Lung (tissue), 12 donors: Measurements from ENCODE around the gene DPP6. TPM values are rescaled to one million over a fixed set of nuclear protein-coding genes. Genes with fewer than 3 reads are reported as not detected.

Experiments
- ATAC-seq: fragments of 200-7000 bp; cut with Tn5 transposase; one replicate; pipeline ENCODE4 v1.9.1; 2020; ENCODE audit warnings: moderate number of reproducible peaks; ENCODE audit not compliant: insufficient read depth, low FRiP score
- DNase-seq, 3 donors: peaks; one replicate each; pipeline ENCODE4 v3.0.0-alpha.2; 2013 to 2017
- H3K27ac ChIP-seq, 2 donors: one replicate each; pipeline ENCODE4 v1.5.1; 2013; ENCODE audit warnings: mild to moderate bottlenecking in 2 of 2, moderate library complexity in 2 of 2, control low read depth in 1 of 2, inconsistent platforms in 1 of 2, low read depth in 1 of 2, low read length in 1 of 2
- H3K27me3 ChIP-seq, 3 donors: one replicate each; pipeline ENCODE4 v1.5.1; 2013; ENCODE audit warnings: low read length in 2 of 3; ENCODE audit not compliant: control insufficient read depth in 3 of 3, insufficient read depth in 3 of 3
- H3K36me3 ChIP-seq, 4 donors: one replicate each; pipeline ENCODE4 v1.5.1; 2013; ENCODE audit warnings: low read length in 4 of 4, mild to moderate bottlenecking in 1 of 4, moderate library complexity in 1 of 4; ENCODE audit not compliant: control insufficient read depth in 4 of 4, insufficient read depth in 4 of 4
- H3K4me1 ChIP-seq, 5 donors: one replicate each; pipeline ENCODE4 v1.5.1; 2013; ENCODE audit warnings: low read length in 5 of 5, mild to moderate bottlenecking in 2 of 5, moderate library complexity in 1 of 5; ENCODE audit not compliant: control insufficient read depth in 5 of 5, insufficient read depth in 5 of 5
- H3K4me3 ChIP-seq: one replicate; pipeline ENCODE4 v1.5.1; 2013; ENCODE audit warnings: mild to moderate bottlenecking, control low read depth, moderate library complexity
- H3K9ac ChIP-seq, 2 donors: one replicate each; pipeline ENCODE4 v1.5.1; 2013; ENCODE audit warnings: low read length in 2 of 2, control low read depth in 1 of 2; ENCODE audit not compliant: insufficient read depth in 1 of 2
- H3K9me3 ChIP-seq, 4 donors: one replicate each; pipeline ENCODE4 v1.5.1; 2013; ENCODE audit warnings: low read length in 3 of 4, mild to moderate bottlenecking in 1 of 4, moderate library complexity in 1 of 4; ENCODE audit not compliant: control insufficient read depth in 4 of 4, insufficient read depth in 3 of 4
- CTCF ChIP-seq: IDR thresholded peaks from 2 replicates; pipeline ENCODE4 v1.5.1; 2012; ENCODE audit warnings: mild to moderate bottlenecking; ENCODE audit errors: control extremely low read depth, extremely low read depth
- WGBS, 2 donors: extraction: QIAGEN DNeasy Blood & Tissue Kit; methylation state at CpG; one replicate each; pipeline ENCODE4 v1.1.7; 2013; 5-methylcytosine and 5-hydroxymethylcytosine counted together
- polyA plus RNA-seq, 2 donors: library from polyadenylated mRNA; stranded (reverse); fragments of 200-250 nt; gene quantifications; one replicate each; pipeline ENCODE4 v1.2.1, GENCODE V29; 2013
- total RNA-seq, 2 donors: library from RNA; depleted of rRNA in 1 of 2; stranded (reverse); fragments of >200 nt in 1 of 2; gene quantifications; one replicate each; pipeline ENCODE4 v1.2.1, GENCODE V29; 2014 to 2021
- donor health status: control.
- donor health status: control.
- donor health status: Bipolar disorder and iron deficiency.
- donor health status: healthy.
- donor health status: DM: yes; HTN: yes; CAD: no.

DPP6 gene
- total and polyA plus RNA-seq, 4 donors = 0.08 to 1.3 (median 0.75) TPM

GRCh38 chr7:154903083-154903731, 851.0 kb downstream of the DPP6 start:
- Histone ChIP-seq H3K4me1 (no peaks in the 10 kb centered on the region), H3K27ac (no peak overlapping the region), H3K4me3 (no peak overlapping the region), H3K36me3 (no peaks in the 10 kb centered on the region), H3K9me3 (no peaks in the 10 kb centered on the region), H3K9ac (no peak overlapping the region), H3K27me3 (no peaks in the 10 kb centered on the region)
- ATAC-seq (peak; percentile 32), DNase-seq (no peak)
- WGBS, 2 donors = 56 to 60% methylated on average over 14 of the region's 14 CpGs
- no peak for TF ChIP-seq CTCF

- Histone ChIP-seq H3K27me3 (no peaks in the 10 kb centered on the region), H3K4me3 (no peak overlapping the region), H3K9ac (no peak overlapping the region), H3K9me3 (peaks cover 0 to 3% (median 0%) of the 10 kb centered on the region in 4 donors), H3K36me3 (no peaks in the 10 kb centered on the region), H3K27ac (no peak overlapping the region), H3K4me1 (no peaks in the 10 kb centered on the region)
- TF ChIP-seq CTCF = no peak
- ATAC-seq = no peak
- 79 to 94% methylated on average over 8 of the region's 8 CpGs for WGBS, 2 donors
- DNase-seq = peak in 1 of 3 donors; percentile 16
Measured at GRCh38 chr7:154905146-154905545, 852.9 kb downstream of the DPP6 start.

GRCh38 chr7:154905615-154906014, 853.4 kb downstream of the DPP6 start:
- H3K4me3 ChIP-seq = no peak overlapping the region
- WGBS, 2 donors = 85 to 87% methylated on average over 8 of the region's 8 CpGs
- no peak for TF ChIP-seq CTCF
- no peaks in the 10 kb centered on the region for H3K27me3 ChIP-seq
- no peaks in the 10 kb centered on the region for H3K36me3 ChIP-seq
- no peak overlapping the region for H3K9ac ChIP-seq
- no peak overlapping the region for H3K27ac ChIP-seq
- no peaks in the 10 kb centered on the region for H3K4me1 ChIP-seq
- DNase-seq (no peak), ATAC-seq (no peak)
- peaks cover 0 to 7% (median under 1%) of the 10 kb centered on the region in 4 donors for H3K9me3 ChIP-seq

- Histone ChIP-seq H3K27ac (no peak overlapping the region), H3K4me3 (no peak overlapping the region), H3K9ac (no peak overlapping the region), H3K4me1 (no peaks in the 10 kb centered on the region), H3K27me3 (no peaks in the 10 kb centered on the region), H3K9me3 (peaks cover 0 to 12% (median 1%) of the 10 kb centered on the region in 4 donors), H3K36me3 (no peaks in the 10 kb centered on the region)
- 96% methylated on average over 7 of the region's 7 CpGs for WGBS, 2 donors
- TF ChIP-seq CTCF = no peak
- DNase-seq (no peak), ATAC-seq (no peak)
Measured at GRCh38 chr7:154906201-154906600, 854.0 kb downstream of the DPP6 start.
